GM20000 (cell line): ENCODE data around the gene NR1H2.
A peak's percentile ranks its signal among the peaks of the same experiment; 100 is the strongest.
"Not testable (repeated sequence)": the region's sequence is repeated elsewhere in the genome, so short reads cannot be mapped to it uniquely, and the experiment has no call there.

Experiments
- DNase-seq: peaks from one replicate; pipeline ENCODE4 v3.0.0; 2012; ENCODE audit warnings: low spot score
- CTCF ChIP-seq: IDR thresholded peaks from 2 replicates; pipeline ENCODE4 v1.5.1; 2012; ENCODE audit warnings: mild to moderate bottlenecking, control low read depth; ENCODE audit errors: extremely low read depth, missing control alignments

The NR1H2 gene

DNA sequence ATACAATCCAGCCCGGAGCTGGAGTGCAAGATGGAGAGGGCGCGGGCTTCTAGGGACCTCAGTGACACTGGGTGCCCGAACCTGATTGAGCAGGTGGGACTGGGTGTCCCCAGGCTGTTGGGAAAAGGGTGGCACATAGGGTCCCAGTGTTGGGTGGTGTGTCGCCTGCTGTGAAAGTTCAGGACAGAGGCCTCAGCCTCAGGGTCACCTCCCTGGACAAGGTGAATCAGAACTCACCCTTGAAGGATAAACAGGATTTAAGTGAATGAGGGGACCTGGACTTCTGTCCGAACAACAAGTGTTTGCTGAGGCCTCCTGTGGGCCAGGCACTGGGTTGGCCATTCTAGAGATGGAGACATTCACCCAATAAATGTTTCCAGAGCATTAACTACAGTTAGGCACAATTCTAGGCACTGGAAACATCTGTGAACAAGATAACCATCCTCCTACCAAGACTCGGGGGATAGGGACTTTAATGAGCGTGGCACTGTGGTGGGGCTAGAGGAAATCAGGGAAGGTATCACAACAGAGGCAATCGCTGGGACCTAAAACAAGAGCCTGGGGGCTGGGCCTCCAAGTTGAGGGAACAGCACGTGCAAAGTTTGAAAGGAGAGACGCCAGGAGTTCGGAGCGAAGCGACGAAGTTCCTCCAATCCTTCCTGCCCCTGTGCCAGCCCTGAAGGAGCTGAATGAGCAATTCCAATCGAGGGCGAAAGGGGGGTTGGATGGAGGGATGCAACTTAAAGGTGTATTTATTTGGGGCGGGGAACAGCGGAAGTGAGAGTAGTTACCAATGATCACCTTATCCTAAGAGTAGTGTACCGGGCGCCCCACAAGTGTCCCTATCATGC, 7.0 kb downstream of the NR1H2 start:
- no peak for DNase-seq
- TF ChIP-seq CTCF: no peak

GRCh38 chr19:50383852-50384684, 7.8 kb downstream of the NR1H2 start, which contains the start of gene POLD1:
Gene POLD1 (plus strand): TSS chr19:50384347. CDS start chr19:50398852, 14,505 bp downstream.
- DNase-seq: peak; percentile 100
- TF ChIP-seq CTCF: no peak

GRCh38 chr19:50384685-50385535, 8.7 kb downstream of the NR1H2 start:
- TF ChIP-seq CTCF: no peak
- DNase-seq: peak; percentile 3

GRCh38 chr19:50387176-50387867, 11.1 kb downstream of the NR1H2 start:
- DNase-seq: no peak
- no peak for TF ChIP-seq CTCF

DNA sequence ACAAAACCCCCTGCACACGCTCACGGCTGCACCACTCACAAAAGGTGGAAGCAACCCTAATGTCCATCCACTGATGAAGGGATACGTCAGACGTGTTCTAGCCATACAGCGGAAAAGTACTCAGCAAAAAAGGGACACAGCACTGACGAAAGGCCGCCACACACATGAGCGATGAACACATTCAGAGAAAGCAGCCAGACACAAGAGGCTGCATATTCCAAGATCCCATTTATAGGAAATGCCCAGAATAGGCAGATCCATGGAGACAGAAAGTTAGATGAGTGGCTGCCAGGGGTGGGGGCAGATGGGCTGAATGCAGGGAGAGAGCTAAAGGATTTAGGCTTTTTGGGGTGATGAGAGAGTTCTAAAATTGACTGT, 11.6 kb downstream of the NR1H2 start:
- DNase-seq: no peak
- TF ChIP-seq CTCF: no peak

DNA sequence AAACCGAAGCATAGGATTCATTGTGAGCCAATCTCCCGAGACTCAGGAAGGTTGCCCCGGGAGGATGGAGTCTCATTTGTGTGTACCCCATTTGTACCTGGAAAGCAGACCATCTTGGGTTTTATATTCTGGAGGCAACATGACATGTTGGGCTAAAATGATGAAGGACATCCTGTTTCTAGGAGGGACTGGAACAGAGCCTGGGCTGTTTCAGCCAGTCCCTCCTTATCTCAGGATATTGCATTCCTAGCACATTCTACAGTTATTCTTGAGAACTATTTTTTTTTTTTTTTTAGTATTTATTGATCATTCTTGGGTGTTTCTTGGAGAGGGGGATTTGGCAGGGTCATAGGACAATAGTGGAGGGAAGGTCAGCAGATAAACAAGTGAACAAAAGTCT, 14.0 kb downstream of the NR1H2 start:
- not testable (repeated sequence) for DNase-seq

GRCh38 chr19:50390952-50391351, 14.7 kb downstream of the NR1H2 start:
- DNase-seq: not testable (repeated sequence)

DNA sequence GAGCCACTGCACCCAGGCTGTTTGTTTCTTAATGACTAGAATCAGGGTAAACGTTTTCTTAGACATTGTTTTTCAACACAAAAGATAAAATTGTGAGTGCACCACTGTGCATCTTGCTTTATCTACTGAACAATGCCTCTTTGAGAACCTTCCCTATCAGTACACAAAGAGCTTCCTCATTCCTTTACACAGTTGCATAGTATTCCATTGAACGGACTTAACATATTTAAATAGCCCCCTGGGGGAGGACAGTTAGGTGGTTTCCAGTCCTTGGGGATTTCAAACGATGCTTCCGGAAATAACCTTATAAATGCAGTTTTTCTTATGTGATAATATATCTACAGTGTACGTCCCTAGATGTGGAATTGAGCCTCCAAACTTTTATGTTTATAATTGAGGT, 16.5 kb downstream of the NR1H2 start:
- TF ChIP-seq CTCF: no peak
- no peak for DNase-seq
